GM19324 (cell line): Measurements from ENCODE around the gene RASGRP1.
"Not testable (repeated sequence)": the region's sequence is repeated elsewhere in the genome, so short reads cannot be mapped to it uniquely, and the experiment has no call there.

Source experiments
- ATAC-seq: cut with Tn5 transposase; IDR thresholded peaks from one replicate; pipeline ENCODE4 v1.9.1; 2021; ENCODE audit warnings: mild to moderate bottlenecking, moderate library complexity; ENCODE audit not compliant: unreplicated experiment, low FRiP score

The RASGRP1 gene

GRCh38 chr15:38564557-38565286, at the start of gene RASGRP1:
Gene RASGRP1, minus strand, starts transcription at chr15:38564814. Its CDS starts 186 bp downstream, at chr15:38564628.
- peak; percentile 75 for ATAC-seq

- ATAC-seq, result no peak
Measured at GRCh38 chr15:38613085-38613484, 48.5 kb upstream of the RASGRP1 start.

GRCh38 chr15:38612159-38612863, 47.7 kb upstream of the RASGRP1 start:
- no peak for ATAC-seq

DNA sequence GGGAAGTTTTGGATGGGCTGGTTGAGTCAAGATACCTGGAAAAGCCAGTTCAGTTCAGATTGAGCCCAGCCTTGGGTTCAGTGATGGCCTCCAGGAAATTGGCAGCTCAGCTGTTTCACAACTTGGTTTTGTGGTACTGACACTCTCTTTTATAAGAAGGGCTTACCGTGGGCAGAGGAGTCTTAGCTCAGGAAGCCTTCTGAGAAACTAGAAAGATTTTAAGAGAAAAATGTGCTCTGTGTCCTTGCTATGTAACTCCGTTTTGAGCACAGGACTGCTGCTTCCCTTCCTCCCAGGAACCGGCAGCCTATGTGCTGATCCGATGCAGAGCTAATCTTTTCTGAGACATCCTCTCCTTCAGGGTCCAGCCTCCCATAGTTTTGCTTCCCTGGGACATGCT, 46.6 kb upstream of the RASGRP1 start:
- no peak for ATAC-seq

- no peak for ATAC-seq
Measured at GRCh38 chr15:38610748-38611147, 46.1 kb upstream of the RASGRP1 start.

- no peak for ATAC-seq
Measured at GRCh38 chr15:38609097-38609738, 44.6 kb upstream of the RASGRP1 start.

- ATAC-seq, result no peak
Measured at GRCh38 chr15:38608682-38609081, 44.1 kb upstream of the RASGRP1 start.

DNA sequence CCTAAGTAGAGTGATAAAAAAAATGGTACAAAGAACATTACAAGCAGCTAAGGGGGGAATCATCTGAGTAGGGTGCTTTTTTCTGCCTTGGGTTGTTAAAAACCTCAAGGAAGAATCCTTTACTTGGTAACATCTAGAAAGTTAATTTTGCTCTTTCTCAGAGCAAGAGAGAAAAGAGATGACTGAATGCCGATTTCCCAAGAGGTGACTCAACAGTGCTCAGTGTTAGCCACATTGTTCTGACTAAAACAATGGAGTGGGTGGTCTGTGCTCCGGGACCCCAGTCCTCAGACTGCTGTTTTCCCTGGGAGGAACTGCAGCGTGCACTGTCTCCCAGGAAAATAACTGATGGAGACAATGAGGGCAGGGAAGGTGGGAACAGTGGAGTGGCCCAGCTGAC, 41.1 kb upstream of the RASGRP1 start:
- no peak for ATAC-seq

DNA sequence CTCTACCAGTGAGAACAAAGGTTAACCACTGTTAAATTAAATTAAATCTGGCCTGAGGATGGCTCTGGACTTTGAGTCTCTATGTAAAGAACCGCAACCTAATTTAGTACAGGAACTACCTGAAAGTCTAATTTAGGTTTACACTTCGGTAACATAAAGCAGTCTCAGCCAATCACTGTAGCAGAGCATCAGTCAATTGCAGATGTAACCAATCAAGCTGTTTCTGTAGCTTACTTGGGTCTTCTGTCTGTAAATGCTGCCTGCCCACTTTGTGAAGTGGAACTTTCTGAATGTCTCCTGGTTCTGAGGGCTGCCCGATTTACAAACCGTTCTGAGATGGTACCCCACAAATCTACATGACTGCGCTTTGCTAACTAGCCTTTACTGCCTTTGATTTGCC, 39.1 kb upstream of the RASGRP1 start:
- ATAC-seq, result no peak

DNA sequence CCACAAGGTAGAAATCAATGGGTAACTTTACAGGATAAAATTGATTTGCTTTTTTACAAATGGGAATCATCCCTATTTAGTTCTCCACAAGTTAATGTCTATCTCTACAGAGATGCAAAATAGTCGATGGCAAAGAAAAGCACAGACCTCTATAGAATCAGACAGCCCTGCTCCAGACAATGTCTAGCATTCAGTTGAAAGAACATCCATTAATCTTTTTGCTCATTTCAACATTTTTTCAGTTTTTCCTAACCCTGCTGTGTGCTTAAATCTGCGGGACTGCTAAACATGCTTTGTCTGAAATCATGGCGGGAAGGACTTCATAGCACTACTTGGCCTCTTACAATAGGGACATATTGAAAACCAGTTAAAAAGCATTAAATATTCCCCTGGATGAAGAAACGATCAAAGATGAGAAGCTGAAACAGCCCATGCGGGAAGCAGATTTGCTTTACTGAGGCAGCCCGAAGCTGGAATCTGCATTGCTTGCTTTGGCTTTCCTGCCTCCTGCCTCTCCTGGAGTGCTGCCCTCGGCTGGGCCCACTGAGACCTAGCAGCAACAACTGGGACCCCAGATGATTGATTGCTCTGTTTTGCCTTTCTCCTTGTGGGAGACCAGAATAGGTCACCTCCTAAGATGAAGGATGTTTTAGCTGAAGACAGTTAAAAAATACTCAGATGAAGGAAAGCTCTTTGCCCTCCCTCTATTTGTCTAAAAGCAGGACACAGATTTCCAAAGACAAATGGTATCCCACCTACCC, 38.5 kb upstream of the RASGRP1 start:
- ATAC-seq, result no peak

GRCh38 chr15:38600236-38600635, 35.6 kb upstream of the RASGRP1 start:
- ATAC-seq, result no peak

DNA sequence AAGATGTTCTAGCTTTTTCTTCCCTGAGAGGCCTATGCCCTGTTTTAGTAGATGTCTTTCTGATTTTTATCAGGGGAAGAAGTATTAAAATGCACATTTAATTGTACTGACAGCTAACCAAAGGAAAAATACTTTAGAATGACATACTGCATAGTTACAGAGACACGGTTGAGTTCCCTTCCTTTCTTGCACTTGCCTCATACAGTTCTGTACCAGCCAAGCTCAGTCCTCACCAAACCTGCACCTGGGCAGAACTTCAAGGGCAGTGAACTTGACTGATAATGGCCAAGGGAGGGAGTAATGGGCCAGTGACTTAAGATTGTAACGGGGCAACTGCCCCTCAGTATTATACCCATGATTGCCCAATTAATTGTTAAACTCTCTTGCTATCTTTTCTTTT, 34.1 kb upstream of the RASGRP1 start:
- ATAC-seq, result no peak

DNA sequence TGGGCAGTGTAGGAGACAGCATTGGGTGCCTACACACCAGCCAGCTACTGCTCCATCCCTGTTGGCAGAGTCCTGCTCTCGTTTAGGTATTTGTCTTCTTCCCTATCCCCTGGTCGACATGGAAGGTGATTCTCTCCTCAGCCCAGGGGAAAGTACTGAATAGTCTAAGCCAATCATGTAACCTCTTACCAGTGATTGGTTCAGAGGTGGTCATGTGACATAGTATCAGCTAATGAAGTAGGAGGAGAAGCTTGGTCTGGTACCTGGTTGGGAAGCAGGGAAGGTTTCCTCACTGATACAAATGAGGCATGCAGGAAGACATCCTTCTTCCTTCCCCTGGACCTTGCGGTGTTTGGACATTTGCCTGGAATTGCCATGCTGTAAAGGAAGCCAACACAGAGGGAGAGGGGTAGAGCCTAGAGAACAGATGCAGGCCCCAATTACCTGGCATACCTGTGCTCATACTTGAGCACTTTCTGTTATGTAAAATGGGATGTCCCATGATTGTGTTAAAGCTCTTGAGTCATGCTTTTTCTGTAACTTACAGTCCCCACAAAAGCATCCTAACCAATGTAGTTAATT, 32.7 kb upstream of the RASGRP1 start:
- no peak for ATAC-seq

DNA sequence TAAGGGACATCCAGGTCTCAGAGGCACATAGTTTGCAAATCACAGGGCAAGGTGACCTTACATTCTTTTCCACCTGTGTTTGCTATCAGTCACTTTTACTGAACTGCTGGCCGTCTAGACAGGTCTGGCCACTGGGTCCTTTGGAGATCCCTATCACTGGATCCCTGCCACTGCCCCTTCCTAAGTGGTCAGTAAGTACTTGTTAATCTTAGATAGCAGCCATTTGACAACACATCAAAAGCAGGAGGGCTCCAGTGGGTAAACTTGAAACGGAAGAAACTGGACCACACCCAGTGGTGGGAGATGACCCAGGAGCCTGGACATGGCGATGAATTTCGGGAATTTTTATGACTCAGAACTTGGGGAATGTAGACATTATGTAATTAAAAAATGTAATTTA, 28.9 kb upstream of the RASGRP1 start:
- no peak for ATAC-seq

GRCh38 chr15:38589502-38589901, 24.9 kb upstream of the RASGRP1 start:
- ATAC-seq, result no peak

- no peak for ATAC-seq
Measured at GRCh38 chr15:38588672-38589071, 24.1 kb upstream of the RASGRP1 start.

DNA sequence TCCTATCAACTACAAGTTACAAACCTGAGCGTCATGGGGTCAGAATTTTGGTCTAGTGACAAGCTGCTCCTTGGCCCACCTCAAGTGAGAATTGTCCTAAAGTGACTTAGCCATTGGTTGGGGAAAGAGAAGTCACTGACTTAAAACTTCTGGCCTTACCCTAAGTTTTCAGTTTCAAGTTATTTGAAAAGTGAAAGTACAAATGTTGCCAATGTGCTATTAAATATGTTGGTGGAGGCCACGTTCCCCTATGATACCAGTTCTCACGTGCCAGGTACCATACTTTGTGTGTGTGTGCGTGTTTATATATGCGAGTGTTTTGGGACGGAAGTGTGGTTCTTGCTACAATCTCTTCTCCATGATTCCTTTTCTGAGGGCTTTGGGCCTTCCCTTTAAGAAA, 22.6 kb upstream of the RASGRP1 start:
- no peak for ATAC-seq

GRCh38 chr15:38586005-38586404, 21.4 kb upstream of the RASGRP1 start:
- not testable (repeated sequence) for ATAC-seq

DNA sequence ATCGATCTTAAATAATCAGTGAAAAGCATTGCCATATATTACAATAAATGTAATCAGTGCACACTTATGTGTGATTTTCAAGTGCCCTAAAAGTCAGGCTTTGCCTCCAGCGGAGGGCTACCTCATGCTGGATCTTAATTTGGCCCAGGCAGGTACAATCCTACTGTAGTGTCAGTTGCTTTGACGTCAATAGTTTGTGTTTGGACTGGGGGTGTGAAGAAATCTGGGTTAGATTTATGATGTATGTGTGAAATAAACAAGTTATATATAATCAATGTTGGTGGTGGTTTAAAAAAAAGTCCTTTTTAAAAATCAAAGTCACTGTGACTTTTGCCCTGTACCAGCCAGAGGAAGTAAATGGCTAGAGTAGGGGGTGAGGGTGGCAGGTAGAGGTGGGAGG, 14.0 kb upstream of the RASGRP1 start:
- no peak for ATAC-seq

DNA sequence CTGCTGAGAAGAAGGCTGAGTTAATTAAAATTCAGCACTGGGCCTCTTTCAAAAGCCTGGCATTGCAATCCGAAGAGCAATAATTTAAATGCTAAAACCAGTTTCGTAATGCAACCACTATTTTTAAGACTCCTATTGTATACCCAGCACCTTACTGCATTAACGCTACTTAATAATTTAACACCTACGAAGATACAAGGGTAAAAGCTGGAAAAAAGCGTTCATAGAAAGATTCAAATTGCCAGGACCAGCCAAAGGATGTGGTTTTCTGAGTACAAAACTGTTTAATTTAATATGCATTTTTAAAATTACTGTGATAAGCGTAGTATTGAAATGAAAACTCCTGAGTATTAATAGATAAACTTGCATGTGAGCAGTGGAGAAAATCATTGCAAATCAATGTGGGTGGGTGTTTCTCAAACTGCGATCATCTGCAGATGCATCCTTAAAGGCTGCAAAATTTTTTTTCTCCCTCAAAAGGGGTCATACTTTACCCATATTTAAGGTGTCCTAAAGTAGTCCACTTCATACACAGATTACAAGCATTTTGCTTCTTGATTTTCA, 12.9 kb upstream of the RASGRP1 start:
- no peak for ATAC-seq
